Keratinocyte (primary cell): ENCODE measurements around the gene BBX.

Experiments
- CTCF ChIP-seq, 3 experiments: IDR thresholded peaks in 1 of 3; conservative IDR thresholded peaks in 1 of 3; optimal IDR thresholded peaks in 1 of 3; 2 replicates in 2 of 3; 3 replicates in 1 of 3; pipeline versions ENCODE3 to v1.5.1; 2011; ENCODE audit warnings: low read length in 3 of 3, mild to moderate bottlenecking in 3 of 3, moderate library complexity in 2 of 3, control low read depth in 1 of 3, inconsistent platforms in 1 of 3; ENCODE audit not compliant: insufficient read depth in 2 of 3; ENCODE audit errors: extremely low read depth in 1 of 3
- EZH2 ChIP-seq: IDR thresholded peaks from one replicate; pipeline ENCODE4 v1.6.1; 2012; ENCODE audit warnings: inconsistent platforms, mild to moderate bottlenecking, low read length, moderate library complexity

- TF ChIP-seq CTCF (optimal IDR thresholded peaks at IDR 0.05 in 1 of 3, IDR thresholded peaks at IDR 0.05 in 1 of 3, conservative IDR thresholded peaks at IDR 0.05 in 1 of 3; ENCODE audit: extremely low read depth in 1 of 3, insufficient read depth in 2 of 3, low read length in 3 of 3): peak in 1 of 3 experiments; percentile 10
- no peak for TF ChIP-seq EZH2
Observed at GRCh38 chr3:107512108-107512507, 10.7 kb upstream of the BBX start.
